Activated CD4-positive, alpha-beta T cell treated with anti-CD3 and anti-CD28 coated beads, Interleukin-10, Interleukin-2, amounts not matched to agents 100 ng/mL and 50 ng/mL, durations not matched to agents 16 hours and 8 hours (primary cell): Measurements from ENCODE around the gene MARCO.
"Not testable (repeated sequence)": the region's sequence is repeated elsewhere in the genome, so short reads cannot be mapped to it uniquely, and the experiment has no call there.

Experiments used
- DNase-seq: peaks from one replicate; pipeline ENCODE4 v3.0.0-alpha.2; 2020

MARCO gene

DNA sequence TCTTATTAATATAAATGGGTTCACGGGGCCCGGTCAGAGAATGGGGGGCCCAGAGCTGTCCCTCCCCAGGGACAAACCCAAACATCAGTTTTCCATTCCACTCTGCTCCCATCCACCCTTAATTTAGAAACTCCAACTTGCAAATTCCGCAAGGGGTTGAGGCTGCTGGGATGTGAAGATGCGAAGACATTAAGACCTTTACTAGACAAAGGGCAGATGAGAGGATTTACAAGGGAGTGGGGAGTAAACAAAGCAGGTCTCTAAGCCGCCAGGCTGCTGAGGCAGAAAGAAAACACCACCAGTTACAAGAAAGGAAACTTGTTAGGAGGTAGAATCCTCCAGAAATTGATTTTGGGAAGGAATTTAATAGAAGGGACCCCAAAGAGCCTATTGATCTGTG, 33.1 kb downstream of the MARCO start:
- no peak for DNase-seq

GRCh38 chr2:118978064-118978463, 36.1 kb downstream of the MARCO start:
- no peak for DNase-seq

GRCh38 chr2:118979152-118979861, 37.3 kb downstream of the MARCO start:
- no peak for DNase-seq

- DNase-seq = no peak
Observed at GRCh38 chr2:118980022-118980421, 38.0 kb downstream of the MARCO start.

DNA sequence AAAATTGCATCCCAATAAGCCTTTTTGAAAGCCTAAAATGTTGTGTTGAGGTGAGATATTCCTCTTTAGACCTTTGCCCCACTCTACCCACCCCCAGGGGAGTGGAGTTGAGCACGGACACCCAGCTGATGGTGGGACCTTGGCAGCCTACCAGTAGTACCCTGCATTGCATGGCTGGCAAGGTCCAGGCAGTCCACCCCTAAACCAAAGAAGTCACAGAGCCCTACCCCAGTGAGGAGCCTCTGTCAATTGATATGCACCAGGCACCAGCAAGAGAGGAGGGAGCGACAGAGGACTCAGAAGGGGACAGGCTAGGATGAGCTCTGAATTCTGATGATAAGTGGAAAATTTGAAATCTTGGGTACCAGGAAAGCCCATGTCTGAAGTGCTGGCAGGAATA, 38.6 kb downstream of the MARCO start:
- DNase-seq = no peak

GRCh38 chr2:118981632-118982031, 39.6 kb downstream of the MARCO start:
- no peak for DNase-seq

DNA sequence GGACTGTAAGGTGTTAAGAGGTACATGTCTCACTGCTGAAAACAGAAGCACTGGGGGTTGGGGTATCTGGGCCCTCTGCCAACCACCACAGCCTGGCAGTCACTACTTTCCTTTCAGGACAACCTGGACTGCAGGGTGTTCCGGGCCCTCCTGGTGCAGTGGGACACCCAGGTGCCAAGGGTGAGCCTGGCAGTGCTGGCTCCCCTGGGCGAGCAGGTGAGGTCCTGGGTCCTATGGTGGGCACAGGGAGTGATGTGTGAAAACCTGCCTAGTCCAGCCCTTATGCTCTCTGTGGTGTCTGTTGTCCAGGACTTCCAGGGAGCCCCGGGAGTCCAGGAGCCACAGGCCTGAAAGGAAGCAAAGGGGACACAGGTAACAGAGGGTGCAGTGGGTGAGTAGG, 40.0 kb downstream of the MARCO start:
- no peak for DNase-seq

- DNase-seq = no peak
Observed at GRCh38 chr2:118983133-118983532, 41.1 kb downstream of the MARCO start.

- no peak for DNase-seq
Observed at GRCh38 chr2:118983915-118984314, 41.9 kb downstream of the MARCO start.

GRCh38 chr2:118986738-118987137, 44.7 kb downstream of the MARCO start:
- no peak for DNase-seq

- no peak for DNase-seq
Observed at GRCh38 chr2:118987886-118988285, 45.9 kb downstream of the MARCO start.

DNA sequence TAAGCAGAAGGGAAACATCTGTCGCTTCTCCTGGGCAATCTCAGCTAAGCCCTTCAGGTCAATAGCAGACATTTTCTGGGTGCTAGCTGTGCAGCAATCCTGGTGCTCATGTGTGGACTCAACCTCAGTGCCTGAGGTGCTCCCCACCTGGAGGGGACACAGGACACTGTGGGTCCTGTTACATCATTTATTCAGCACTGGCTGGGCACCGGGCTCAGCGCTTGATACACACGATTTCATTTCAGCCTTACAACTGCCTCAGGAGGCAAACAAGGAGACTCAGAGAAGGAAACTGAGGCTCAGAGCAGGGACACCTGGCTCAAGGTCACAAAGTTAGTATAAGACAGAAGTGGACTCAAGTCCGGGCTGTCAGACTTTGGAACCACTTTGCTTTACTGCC, 46.7 kb downstream of the MARCO start:
- DNase-seq = no peak

GRCh38 chr2:118989481-118989880, 47.5 kb downstream of the MARCO start:
- no peak for DNase-seq

DNA sequence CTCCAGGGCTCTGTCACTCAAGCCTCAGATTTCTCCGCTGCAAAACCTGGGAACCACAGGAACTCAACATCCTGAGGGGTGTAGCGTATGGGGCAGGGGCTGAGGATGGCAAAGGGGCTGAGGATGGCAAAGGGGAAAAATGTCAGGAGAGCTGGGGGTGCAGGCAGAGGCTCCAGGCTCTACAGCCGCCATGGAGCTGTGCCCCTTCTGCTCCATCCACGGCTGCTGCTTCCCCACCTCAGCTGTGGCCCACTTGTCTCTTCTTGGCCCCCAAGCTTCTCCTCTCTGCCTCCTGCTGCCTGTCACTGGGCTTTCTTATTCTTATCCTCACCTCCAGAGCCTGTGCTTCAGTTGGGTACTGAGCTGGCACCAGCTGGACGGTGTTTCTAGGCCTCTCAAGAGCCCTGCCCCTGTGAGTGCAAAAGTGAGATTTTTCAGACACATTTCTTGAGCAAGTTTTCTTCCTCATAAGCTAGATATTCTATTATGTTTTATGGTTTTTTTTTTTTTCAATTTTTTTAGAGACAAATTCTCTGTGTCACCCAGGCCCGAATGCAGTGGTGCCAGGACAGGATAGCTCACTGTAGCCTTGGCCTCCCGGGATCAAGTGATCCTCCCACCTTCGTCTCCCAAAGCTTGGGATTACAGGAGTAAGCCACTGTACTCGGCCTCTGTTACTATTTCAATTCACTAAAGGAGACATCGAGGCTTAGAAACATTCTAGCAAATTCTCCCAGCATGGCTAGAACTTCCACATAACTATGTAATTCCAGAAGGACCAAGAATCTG, 49.0 kb downstream of the MARCO start:
- DNase-seq = no peak

GRCh38 chr2:118991554-118991953, 49.6 kb downstream of the MARCO start:
- no peak for DNase-seq

GRCh38 chr2:118992740-118993391, 50.9 kb downstream of the MARCO start:
- peak; percentile 42 for DNase-seq

DNA sequence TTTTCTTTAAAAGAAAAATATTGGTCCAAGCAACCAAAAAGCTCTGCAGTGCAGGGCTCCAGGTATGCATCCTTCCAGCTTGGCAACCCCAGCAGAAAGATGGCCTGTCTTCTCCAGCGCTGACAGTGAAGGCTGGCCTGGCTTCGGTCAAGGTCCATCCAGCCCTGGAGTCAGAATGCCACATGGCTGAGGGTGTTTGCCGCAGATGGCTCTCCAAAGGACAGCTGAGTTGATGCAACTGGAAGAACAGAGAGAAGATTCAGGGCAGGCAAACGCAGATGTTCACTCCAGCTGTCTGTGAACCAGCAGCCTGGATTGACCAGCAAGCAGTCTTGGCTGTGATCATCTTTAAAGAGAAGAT, 51.4 kb downstream of the MARCO start:
- DNase-seq = no peak

DNA sequence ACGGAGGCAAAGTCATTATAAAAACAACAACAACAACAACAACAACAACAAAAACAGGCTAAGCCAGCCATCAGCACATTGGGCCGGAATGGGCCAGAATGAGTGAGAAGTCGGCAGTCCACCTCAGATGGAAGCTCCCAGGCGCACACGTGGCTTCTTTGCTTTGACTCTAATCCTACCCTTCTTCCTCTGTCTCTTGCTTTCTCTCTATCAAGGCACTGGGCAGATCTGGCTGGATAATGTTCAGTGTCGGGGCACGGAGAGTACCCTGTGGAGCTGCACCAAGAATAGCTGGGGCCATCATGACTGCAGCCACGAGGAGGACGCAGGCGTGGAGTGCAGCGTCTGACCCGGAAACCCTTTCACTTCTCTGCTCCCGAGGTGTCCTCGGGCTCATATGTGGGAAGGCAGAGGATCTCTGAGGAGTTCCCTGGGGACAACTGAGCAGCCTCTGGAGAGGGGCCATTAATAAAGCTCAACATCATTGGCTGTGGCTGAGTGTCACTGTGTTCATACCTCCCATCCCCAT, 52.2 kb downstream of the MARCO start:
- DNase-seq = no peak

DNA sequence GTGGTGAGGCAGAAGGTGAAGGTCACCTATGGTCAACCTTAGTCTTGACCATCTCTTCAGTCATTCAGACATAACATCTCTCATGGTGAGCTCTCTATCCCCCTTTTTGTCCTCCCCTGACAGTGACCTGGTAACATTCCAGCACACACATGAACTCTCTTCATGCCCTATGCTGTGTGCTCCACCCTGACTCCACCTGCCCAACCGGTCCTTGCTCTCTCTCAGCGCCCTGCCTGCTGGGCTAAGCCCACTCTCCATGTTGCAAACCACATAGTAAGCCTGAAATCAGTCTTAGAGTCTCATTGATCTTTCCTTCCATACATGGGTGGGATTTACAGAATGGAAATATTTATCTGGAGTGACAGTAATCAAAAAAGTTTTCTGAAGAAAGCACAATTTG, 52.8 kb downstream of the MARCO start:
- DNase-seq = no peak

GRCh38 chr2:119003856-119004255, 61.9 kb downstream of the MARCO start:
- DNase-seq = not testable (repeated sequence)

- DNase-seq = no peak
Observed at GRCh38 chr2:119004602-119005001, 62.6 kb downstream of the MARCO start.

DNA sequence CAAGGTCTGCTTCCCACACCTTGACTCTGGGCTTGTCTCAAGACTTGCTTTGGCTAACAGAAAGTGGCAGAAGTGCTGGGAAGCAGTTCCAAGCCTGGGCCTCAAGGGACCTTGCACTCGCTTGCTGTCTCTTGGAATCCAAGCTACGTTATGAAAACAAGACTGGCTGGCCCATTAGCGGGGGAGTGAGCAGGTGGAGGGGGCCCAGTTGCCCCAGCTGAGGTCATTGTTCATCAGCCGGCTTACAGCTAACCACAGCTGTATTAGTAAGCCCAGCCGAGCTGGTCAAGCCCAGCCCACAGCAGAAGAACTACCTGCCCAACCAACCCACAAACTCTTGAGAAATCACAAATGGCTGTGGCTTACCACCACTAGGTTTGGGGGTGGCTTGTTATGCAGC, 63.1 kb downstream of the MARCO start:
- DNase-seq = no peak

DNA sequence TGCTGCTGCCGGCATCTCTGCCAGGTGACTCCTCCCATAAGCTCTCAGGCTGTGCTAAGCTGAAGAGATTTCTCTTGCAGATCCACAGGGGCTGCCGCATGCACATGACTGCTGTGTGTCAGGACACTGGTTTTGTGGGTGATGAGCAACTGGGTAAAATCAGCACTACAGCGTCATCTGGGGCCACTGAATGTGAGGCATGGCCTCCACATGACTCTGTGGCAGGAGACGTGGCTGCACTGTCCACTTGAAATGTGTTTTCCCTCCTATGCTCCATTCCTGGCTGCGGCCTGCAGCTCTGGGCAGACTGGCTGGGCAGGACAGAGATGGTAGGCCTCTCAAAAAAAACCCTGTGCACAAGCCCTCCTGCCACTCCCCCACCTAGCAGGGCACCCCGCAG, 63.6 kb downstream of the MARCO start:
- no peak for DNase-seq

DNA sequence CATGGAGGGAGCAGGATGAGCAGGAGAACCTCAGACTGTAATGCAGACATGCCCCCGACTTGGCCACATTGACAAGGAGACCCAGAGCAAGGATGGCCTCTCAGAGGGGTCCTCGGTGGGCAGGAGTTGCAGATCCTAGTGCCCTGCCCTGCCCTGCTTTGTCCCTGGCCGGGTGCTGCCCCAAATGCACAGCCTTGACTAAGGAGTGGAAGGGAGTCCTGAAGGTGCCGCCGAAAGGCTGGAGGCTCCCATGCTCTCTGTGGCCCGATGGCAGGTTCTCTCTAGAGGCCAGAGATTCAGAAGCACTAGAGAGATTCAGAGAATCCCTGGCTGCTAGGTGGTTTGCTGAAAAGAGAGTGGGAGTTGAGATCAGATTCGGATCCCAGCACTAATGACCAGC, 64.4 kb downstream of the MARCO start:
- no peak for DNase-seq
